ENCODE data around the gene FGFRL1.

The FGFRL1 gene

GRCh38 chr4:1075809-1076699 lies 64.6 kb downstream of the FGFRL1 start:
- no peak for DNase-seq (ENCODE audit: low spot score)

Measured in hematopoietic multipotent progenitor cell treated with erythropoietin and hydrocortisone succinate and interleukin-3 and kit ligand, for 17 days (in vitro differentiated cells).